Measurements from ENCODE around the gene B9D1. TPM values are rescaled to one million over a fixed set of nuclear protein-coding genes. Genes with fewer than 3 reads are reported as not detected.

The B9D1 gene
- total and polyA plus RNA-seq, 2 of the 13 experiments (the other 11 are each of a cell fraction or from before 2014, with no cell fraction given), result 27.7 to 31.1 TPM

GRCh38 chr17:19377602-19378415 lies 15.3 kb upstream of the B9D1 start (continued):
- no peak; the same call in 1 of the 2 replicates for TF ChIP-seq HNF4A (CRISPR knock-in tag; IDR thresholded peaks at IDR 0.05)
- TF ChIP-seq ATF2 (CRISPR knock-in tag; IDR thresholded peaks at IDR 0.05), result peak; percentile 75; the same call in 1 of the 2 replicates
- TF ChIP-seq NR2F1 (CRISPR knock-in tag; IDR thresholded peaks at IDR 0.05), result no peak
- TF ChIP-seq ZNF329 (CRISPR knock-in tag; IDR thresholded peaks at IDR 0.05; ENCODE audit: low read depth), result no peak
- TF ChIP-seq ZNF556 (CRISPR knock-in tag; IDR thresholded peaks at IDR 0.05; ENCODE audit: borderline replicate concordance), result peak; percentile 64; the same call in 1 of the 2 replicates
- no peak for TF ChIP-seq ZNF512B (CRISPR knock-in tag; IDR thresholded peaks at IDR 0.05; ENCODE audit: borderline replicate concordance)
- TF ChIP-seq ZFX (CRISPR knock-in tag; IDR thresholded peaks at IDR 0.05; ENCODE audit: low read depth), result peak; percentile 37
- peak; percentile 92 for TF ChIP-seq ZNF350 (CRISPR knock-in tag; IDR thresholded peaks at IDR 0.05; ENCODE audit: borderline replicate concordance, low read depth)
- TF ChIP-seq ZNF468 (CRISPR knock-in tag; IDR thresholded peaks at IDR 0.05), result no peak
- TF ChIP-seq ZNF687 (CRISPR knock-in tag; IDR thresholded peaks at IDR 0.05), result peak; percentile 87
- peak; percentile 72; the same call in 1 of the 2 replicates for TF ChIP-seq ZNF704 (CRISPR knock-in tag; IDR thresholded peaks at IDR 0.05; ENCODE audit: borderline replicate concordance)
- peak in 1 of 2 experiments; percentile 42; a peak in 1 of 4 replicates for TF ChIP-seq KLF16 (CRISPR knock-in tag; IDR thresholded peaks at IDR 0.05)
- no peak for TF ChIP-seq BORCS8-MEF2B (CRISPR knock-in tag; IDR thresholded peaks at IDR 0.05)
- no peak for TF ChIP-seq ZMAT5 (CRISPR knock-in tag; IDR thresholded peaks at IDR 0.05; ENCODE audit: borderline replicate concordance, low read depth)
- no peak for TF ChIP-seq ZNF138 (CRISPR knock-in tag; IDR thresholded peaks at IDR 0.05; ENCODE audit: low read depth)
- peak; percentile 74; the same call in 1 of the 2 replicates for TF ChIP-seq ZNF709 (CRISPR knock-in tag; IDR thresholded peaks at IDR 0.05)
- TF ChIP-seq RFX5 (IDR thresholded peaks at IDR 0.05; ENCODE audit: low read depth, low read length), result no peak
- TF ChIP-seq ZSCAN9 (CRISPR knock-in tag; IDR thresholded peaks at IDR 0.05; ENCODE audit: borderline replicate concordance), result peak; percentile 39; the same call in 1 of the 2 replicates
